Measurements from ENCODE around the gene TNFRSF19.

TNFRSF19 gene

DNA sequence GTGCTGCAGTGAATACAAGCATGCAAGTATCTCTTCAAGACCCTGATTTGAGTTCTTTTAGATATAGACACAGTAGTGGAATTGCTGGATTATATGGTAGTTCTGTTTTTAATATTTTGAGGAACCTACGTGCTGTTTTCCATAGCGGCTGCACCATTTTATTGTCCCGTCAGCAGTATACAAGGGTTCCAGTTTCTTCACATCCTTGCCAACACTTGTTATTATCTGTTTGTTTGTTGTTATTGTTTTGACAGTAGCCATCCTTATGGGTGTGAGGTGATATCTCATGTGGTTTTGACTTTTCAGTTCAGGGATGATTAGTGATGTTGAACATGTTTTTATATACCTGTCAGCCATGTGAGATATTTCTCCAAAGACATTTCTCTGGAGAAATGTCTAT is 53.2 kb downstream of the TNFRSF19 start:
- no peak for TF ChIP-seq SPI1 (IDR thresholded peaks at IDR 0.05; ENCODE audit: borderline replicate concordance, low read depth)
- no peak for TF ChIP-seq GABPA (IDR thresholded peaks at IDR 0.05; ENCODE audit: low read depth)
- TF ChIP-seq POLR2AphosphoS5 (IDR thresholded peaks at IDR 0.05; ENCODE audit: low read depth), result no peak
- TF ChIP-seq, protein P1, sequence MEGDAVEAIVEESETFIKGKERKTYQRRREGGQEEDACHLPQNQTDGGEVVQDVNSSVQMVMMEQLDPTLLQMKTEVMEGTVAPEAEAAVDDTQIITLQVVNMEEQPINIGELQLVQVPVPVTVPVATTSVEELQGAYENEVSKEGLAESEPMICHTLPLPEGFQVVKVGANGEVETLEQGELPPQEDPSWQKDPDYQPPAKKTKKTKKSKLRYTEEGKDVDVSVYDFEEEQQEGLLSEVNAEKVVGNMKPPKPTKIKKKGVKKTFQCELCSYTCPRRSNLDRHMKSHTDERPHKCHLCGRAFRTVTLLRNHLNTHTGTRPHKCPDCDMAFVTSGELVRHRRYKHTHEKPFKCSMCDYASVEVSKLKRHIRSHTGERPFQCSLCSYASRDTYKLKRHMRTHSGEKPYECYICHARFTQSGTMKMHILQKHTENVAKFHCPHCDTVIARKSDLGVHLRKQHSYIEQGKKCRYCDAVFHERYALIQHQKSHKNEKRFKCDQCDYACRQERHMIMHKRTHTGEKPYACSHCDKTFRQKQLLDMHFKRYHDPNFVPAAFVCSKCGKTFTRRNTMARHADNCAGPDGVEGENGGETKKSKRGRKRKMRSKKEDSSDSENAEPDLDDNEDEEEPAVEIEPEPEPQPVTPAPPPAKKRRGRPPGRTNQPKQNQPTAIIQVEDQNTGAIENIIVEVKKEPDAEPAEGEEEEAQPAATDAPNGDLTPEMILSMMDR (IDR thresholded peaks at IDR 0.05; ENCODE audit: insufficient read depth, low read length), result no peak
- TF ChIP-seq, protein P2, sequence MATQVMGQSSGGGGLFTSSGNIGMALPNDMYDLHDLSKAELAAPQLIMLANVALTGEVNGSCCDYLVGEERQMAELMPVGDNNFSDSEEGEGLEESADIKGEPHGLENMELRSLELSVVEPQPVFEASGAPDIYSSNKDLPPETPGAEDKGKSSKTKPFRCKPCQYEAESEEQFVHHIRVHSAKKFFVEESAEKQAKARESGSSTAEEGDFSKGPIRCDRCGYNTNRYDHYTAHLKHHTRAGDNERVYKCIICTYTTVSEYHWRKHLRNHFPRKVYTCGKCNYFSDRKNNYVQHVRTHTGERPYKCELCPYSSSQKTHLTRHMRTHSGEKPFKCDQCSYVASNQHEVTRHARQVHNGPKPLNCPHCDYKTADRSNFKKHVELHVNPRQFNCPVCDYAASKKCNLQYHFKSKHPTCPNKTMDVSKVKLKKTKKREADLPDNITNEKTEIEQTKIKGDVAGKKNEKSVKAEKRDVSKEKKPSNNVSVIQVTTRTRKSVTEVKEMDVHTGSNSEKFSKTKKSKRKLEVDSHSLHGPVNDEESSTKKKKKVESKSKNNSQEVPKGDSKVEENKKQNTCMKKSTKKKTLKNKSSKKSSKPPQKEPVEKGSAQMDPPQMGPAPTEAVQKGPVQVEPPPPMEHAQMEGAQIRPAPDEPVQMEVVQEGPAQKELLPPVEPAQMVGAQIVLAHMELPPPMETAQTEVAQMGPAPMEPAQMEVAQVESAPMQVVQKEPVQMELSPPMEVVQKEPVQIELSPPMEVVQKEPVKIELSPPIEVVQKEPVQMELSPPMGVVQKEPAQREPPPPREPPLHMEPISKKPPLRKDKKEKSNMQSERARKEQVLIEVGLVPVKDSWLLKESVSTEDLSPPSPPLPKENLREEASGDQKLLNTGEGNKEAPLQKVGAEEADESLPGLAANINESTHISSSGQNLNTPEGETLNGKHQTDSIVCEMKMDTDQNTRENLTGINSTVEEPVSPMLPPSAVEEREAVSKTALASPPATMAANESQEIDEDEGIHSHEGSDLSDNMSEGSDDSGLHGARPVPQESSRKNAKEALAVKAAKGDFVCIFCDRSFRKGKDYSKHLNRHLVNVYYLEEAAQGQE (IDR thresholded peaks at IDR 0.05; ENCODE audit: insufficient replicate concordance, low read depth), result no peak
- no peak for DNase-seq (ENCODE audit: low read depth in 1 of 2, low spot score in 1 of 2)

DNA sequence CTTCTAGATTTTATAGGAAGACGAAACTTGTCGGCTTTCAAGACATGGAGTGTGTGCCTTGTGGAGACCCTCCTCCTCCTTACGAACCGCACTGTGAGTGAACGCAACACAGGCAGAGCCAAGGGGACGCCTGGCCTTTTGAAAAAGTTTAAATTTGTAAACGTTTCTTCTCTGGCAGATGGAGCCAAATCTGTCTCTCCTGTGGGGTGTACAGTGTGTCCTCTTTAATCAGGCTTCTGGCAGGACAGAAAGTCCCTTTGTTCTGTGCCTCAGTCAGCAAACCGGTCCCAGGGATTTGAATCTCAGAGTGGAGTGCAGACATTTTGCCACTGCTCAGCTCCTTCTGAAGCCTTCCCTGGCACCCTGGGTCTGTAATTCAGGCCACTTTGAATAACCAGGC is 56.5 kb downstream of the TNFRSF19 start:
- Histone ChIP-seq H3K27ac (replicated peaks) (no peak overlapping the region), H3K4me3 (replicated peaks; ENCODE audit: insufficient read depth, low read length) (no peak overlapping the region)
- TF ChIP-seq SPI1 (IDR thresholded peaks at IDR 0.05; ENCODE audit: borderline replicate concordance, low read depth) (no peak), GABPA (IDR thresholded peaks at IDR 0.05; ENCODE audit: low read depth) (no peak), POLR2AphosphoS5 (IDR thresholded peaks at IDR 0.05; ENCODE audit: low read depth) (no peak)
- TF ChIP-seq, protein P1 (IDR thresholded peaks at IDR 0.05; ENCODE audit: insufficient read depth, low read length), result no peak

More for the DNA sequence above, 53.2 kb downstream of the TNFRSF19 start:
- no peak overlapping the region for H3K4me3 ChIP-seq (replicated peaks; ENCODE audit: insufficient read depth, low read length)
- no peaks in the 10 kb centered on the region for H3K27me3 ChIP-seq (ENCODE audit: insufficient read depth, poor library complexity, severe bottlenecking)
- H3K27ac ChIP-seq (replicated peaks), result no peak overlapping the region

DNA sequence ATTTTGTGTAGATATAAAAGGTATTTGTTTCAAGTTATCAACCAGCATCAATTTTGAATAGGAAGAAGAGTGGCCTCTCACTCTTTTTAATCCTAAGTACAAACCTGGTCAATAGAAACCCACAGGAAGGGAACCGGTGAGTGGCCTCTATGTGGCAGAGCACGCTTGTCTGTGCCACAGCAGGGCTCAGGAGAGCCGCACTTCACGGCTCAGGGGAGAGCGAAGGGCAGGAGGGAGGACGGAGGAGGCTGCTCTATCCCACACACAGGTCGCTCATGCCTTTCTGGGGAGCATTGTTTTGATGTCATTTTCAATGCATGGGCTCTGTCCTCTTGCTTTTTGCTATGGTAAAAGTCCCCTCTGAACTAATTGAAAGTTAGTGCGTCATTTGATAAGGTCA is 57.2 kb downstream of the TNFRSF19 start:
- H3K27ac ChIP-seq (replicated peaks), result no peak overlapping the region
- TF ChIP-seq GABPA (IDR thresholded peaks at IDR 0.05; ENCODE audit: low read depth) (no peak), POLR2AphosphoS5 (IDR thresholded peaks at IDR 0.05; ENCODE audit: low read depth) (no peak), SPI1 (IDR thresholded peaks at IDR 0.05; ENCODE audit: borderline replicate concordance, low read depth) (no peak)
- TF ChIP-seq, protein P2 (IDR thresholded peaks at IDR 0.05; ENCODE audit: insufficient replicate concordance, low read depth), result no peak
- TF ChIP-seq, protein P1 (IDR thresholded peaks at IDR 0.05; ENCODE audit: insufficient read depth, low read length), result no peak
- no peak for DNase-seq (ENCODE audit: low read depth in 1 of 2, low spot score in 1 of 2)
- no peak overlapping the region for H3K4me3 ChIP-seq (replicated peaks; ENCODE audit: insufficient read depth, low read length)
- H3K27me3 ChIP-seq (ENCODE audit: insufficient read depth, poor library complexity, severe bottlenecking), result no peaks in the 10 kb centered on the region

More for the DNA sequence above, 56.5 kb downstream of the TNFRSF19 start:
- no peaks in the 10 kb centered on the region for H3K27me3 ChIP-seq (ENCODE audit: insufficient read depth, poor library complexity, severe bottlenecking)
- DNase-seq (ENCODE audit: low read depth in 1 of 2, low spot score in 1 of 2), result no peak

DNA sequence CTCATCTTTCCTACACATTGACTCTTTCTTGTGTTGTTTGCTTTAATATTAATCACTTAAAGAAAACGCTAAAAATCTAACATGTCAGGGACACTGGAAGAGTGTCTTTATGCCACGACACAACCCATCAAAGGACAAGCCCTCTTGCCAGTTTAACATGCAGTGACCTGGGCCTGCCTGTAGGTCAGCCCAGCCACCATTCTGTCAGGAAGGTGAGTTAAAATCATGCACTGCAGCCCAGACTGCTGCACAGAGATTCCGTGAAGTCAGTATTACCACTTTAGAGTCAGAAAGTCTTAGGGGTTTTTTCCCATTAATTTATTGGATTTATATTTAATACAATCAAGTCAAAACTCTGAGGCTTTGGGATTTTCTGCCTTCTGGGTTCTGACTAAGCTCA is 58.0 kb downstream of the TNFRSF19 start:
- no peak overlapping the region for H3K4me3 ChIP-seq (replicated peaks; ENCODE audit: insufficient read depth, low read length)
- H3K27ac ChIP-seq (replicated peaks), result no peak overlapping the region
- H3K27me3 ChIP-seq (ENCODE audit: insufficient read depth, poor library complexity, severe bottlenecking), result no peaks in the 10 kb centered on the region
- TF ChIP-seq, protein P1 (IDR thresholded peaks at IDR 0.05; ENCODE audit: insufficient read depth, low read length), result no peak
- TF ChIP-seq POLR2AphosphoS5 (IDR thresholded peaks at IDR 0.05; ENCODE audit: low read depth) (no peak), GABPA (IDR thresholded peaks at IDR 0.05; ENCODE audit: low read depth) (no peak), SPI1 (IDR thresholded peaks at IDR 0.05; ENCODE audit: borderline replicate concordance, low read depth) (no peak)
- TF ChIP-seq, protein P2 (IDR thresholded peaks at IDR 0.05; ENCODE audit: insufficient replicate concordance, low read depth), result no peak
- no peak for DNase-seq (ENCODE audit: low read depth in 1 of 2, low spot score in 1 of 2)
